Esophagus squamous epithelium (tissue), 4 donors: ENCODE data around the gene NAV2.

Experiments
- CTCF ChIP-seq, 6 experiments: fragments of 450-650 bp in 4 of 6; fragments of 200-600 bp in 2 of 6; sonication (generic) in 2 of 6; IDR thresholded peaks; one replicate each; pipeline ENCODE4 v1.5.1; 2016 to 2019; ENCODE audit warnings: antibody characterized with exemption in 6 of 6, mild to moderate bottlenecking in 4 of 6, moderate library complexity in 4 of 6
- POLR2A ChIP-seq, 4 donors: fragments of 450-650 bp; IDR thresholded peaks; one replicate each; pipeline ENCODE4 v1.6.1; 2017; ENCODE audit warnings: antibody characterized with exemption in 4 of 4, mild to moderate bottlenecking in 4 of 4, moderate library complexity in 3 of 4

DNA sequence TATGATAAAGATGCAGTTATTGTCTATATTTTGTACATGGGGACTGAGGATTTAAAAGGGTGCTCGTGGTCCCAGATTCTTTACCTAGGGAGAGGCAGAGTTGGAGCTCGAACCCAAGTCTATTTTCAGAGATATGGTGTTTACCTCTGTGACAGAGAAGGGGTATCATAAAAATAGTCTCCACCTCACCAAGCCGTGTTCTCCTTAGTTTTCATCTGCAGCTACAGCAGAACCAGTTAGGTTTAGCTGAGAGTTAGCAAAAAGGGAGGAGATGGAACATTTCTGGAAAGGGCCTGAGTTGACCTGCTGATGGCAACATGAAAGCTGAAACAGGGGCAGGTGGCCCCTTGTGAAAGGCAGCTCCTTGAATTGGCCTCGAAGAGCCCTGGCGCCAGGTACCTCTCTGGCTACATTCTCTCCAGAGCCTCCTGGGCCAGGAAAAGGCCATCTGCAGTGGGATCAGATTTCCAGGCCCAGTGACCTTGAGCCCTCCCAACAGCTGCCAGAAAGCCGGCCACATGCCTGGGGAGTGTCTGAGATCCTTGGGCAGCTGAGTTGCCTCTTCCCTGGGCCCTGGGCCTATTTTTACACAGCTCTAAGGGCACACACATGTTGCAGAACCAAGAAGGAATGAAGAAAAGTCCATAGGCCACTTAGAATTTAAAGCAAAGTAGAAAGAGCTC, 136.6 kb downstream of the NAV2 start:
- TF ChIP-seq POLR2A (IDR thresholded peaks at IDR 0.05) (no peak), CTCF (IDR thresholded peaks at IDR 0.05) (no peak)
